ENCODE results near the gene SLC6A6. TPM values are rescaled to one million over a fixed set of nuclear protein-coding genes. Genes with fewer than 3 reads are reported as not detected.

SLC6A6 gene
- total and polyA plus RNA-seq, 4 donors: 0.92 to 7.2 (median 2.9) TPM

DNA sequence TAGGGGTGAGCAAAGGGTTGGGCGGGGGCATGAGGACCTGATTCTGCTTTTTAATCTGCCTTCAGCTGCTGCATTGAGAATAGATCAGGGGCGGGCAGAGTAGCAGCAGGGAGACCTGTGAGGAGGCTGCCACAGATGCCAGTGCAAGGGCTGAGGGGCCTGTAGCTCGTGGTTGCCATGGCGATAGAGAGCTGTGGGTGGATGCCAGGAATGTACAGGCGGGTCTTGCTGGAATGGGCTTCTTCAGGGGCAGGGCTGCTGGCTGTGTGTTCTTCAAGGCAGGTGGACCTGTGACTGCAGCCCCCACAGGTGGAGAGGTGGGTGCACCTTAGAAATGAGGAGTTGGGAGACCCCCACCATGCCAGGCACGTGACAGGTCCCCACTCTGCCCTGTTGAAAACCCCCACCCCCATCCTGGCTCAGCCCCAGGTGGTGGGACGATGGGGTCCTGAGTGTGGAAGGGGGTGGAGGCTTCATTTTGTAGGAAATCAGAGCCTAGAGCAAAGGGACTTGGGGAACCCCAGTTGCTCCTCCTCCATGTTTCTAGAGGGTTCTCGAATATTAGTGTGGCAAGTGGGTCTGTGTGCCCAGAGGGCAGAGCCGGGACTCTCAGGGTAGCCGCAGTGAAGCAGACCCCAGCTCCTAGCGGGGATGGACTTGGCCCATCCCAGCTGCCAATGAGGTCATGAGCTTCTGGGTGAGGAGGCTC is 38.3 kb downstream of the SLC6A6 start:
- 85% methylated on average over 11 of the region's 11 CpGs for WGBS
- Histone ChIP-seq H3K27ac (ENCODE audit: low read depth in 1 of 2, low read length in 2 of 2) (no peak overlapping the region), H3K9me3 (ENCODE audit: control insufficient read depth in 4 of 4, low read length in 3 of 4) (no peaks in the 10 kb centered on the region), H3K9ac (ENCODE audit: low read depth in 1 of 2, low read length in 2 of 2) (no peak overlapping the region), H3K36me3 (ENCODE audit: control insufficient read depth in 4 of 4, insufficient read depth in 3 of 4, low read depth in 1 of 4, low read length in 3 of 4) (no peaks in the 10 kb centered on the region), H3K27me3 (ENCODE audit: control insufficient read depth in 4 of 4, insufficient read depth in 4 of 4, low read length in 3 of 4) (no peaks in the 10 kb centered on the region), H3K4me1 (ENCODE audit: control insufficient read depth in 4 of 4, insufficient read depth in 4 of 4, low read length in 3 of 4) (peaks cover 1 to 10% (median 5%) of the 10 kb centered on the region in 4 donors), H3K4me3 (ENCODE audit: low read depth in 1 of 3, low read length in 3 of 3) (no peak overlapping the region)
- DNase-seq (ENCODE audit: low spot score): no peak
- TF ChIP-seq RXRA (IDR thresholded peaks at IDR 0.05) (no peak), RAD21 (IDR thresholded peaks at IDR 0.05) (no peak), HNF4G (IDR thresholded peaks at IDR 0.05) (no peak), HNF4A (conservative IDR thresholded peaks at IDR 0.05) (no peak), GABPA (IDR thresholded peaks at IDR 0.05 in 1 of 2, conservative IDR thresholded peaks at IDR 0.05 in 1 of 2) (no peak), TAF1 (conservative IDR thresholded peaks at IDR 0.05) (no peak), EGR1 (IDR thresholded peaks at IDR 0.05; ENCODE audit: low read depth in 2 of 2) (no peak), FOXA1 (IDR thresholded peaks at IDR 0.05) (no peak), ZBTB33 (IDR thresholded peaks at IDR 0.05) (no peak), NR2F2 (IDR thresholded peaks at IDR 0.05) (no peak), SP1 (IDR thresholded peaks at IDR 0.05) (no peak)
- TF ChIP-seq, protein P1, sequence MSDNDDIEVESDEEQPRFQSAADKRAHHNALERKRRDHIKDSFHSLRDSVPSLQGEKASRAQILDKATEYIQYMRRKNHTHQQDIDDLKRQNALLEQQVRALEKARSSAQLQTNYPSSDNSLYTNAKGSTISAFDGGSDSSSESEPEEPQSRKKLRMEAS (IDR thresholded peaks at IDR 0.05): no peak
- TF ChIP-seq, protein P2, sequence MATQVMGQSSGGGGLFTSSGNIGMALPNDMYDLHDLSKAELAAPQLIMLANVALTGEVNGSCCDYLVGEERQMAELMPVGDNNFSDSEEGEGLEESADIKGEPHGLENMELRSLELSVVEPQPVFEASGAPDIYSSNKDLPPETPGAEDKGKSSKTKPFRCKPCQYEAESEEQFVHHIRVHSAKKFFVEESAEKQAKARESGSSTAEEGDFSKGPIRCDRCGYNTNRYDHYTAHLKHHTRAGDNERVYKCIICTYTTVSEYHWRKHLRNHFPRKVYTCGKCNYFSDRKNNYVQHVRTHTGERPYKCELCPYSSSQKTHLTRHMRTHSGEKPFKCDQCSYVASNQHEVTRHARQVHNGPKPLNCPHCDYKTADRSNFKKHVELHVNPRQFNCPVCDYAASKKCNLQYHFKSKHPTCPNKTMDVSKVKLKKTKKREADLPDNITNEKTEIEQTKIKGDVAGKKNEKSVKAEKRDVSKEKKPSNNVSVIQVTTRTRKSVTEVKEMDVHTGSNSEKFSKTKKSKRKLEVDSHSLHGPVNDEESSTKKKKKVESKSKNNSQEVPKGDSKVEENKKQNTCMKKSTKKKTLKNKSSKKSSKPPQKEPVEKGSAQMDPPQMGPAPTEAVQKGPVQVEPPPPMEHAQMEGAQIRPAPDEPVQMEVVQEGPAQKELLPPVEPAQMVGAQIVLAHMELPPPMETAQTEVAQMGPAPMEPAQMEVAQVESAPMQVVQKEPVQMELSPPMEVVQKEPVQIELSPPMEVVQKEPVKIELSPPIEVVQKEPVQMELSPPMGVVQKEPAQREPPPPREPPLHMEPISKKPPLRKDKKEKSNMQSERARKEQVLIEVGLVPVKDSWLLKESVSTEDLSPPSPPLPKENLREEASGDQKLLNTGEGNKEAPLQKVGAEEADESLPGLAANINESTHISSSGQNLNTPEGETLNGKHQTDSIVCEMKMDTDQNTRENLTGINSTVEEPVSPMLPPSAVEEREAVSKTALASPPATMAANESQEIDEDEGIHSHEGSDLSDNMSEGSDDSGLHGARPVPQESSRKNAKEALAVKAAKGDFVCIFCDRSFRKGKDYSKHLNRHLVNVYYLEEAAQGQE (IDR thresholded peaks at IDR 0.05): no peak
- TF ChIP-seq, protein P3, sequence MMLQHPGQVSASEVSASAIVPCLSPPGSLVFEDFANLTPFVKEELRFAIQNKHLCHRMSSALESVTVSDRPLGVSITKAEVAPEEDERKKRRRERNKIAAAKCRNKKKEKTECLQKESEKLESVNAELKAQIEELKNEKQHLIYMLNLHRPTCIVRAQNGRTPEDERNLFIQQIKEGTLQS (IDR thresholded peaks at IDR 0.05): no peak

DNA sequence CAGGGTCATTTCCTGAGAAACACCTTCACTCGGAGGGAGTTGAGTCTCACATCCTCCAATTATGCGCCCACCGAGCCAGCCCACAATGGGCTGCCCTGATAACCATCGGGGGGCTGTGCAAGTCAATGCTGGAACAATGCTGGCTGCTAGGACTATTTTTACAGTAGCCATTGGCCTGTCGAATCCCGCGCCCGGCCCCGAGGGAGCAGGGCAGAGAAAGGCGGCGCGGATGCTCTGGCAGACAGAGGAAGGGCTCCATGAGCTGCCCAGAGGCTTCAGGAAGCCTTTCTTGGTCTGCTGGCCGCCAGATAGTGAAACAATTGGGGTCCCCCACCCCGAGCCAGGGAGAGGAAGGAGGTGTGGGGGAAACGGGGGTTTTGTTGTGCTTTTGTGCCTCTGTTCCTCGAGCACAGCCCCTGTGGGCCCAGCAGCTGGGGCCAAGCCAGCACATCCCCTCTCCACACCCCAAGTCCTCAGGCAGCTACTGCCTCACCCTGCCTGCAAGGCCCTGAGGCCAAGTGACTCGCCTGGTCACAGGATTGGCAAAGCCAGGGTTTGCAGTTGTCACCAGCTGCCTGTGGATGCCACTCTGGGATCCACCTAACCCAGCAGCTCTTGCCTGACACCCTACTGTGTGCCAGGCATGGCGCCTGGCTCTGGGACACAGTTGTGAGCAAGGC is 39.0 kb downstream of the SLC6A6 start:
- H3K9ac ChIP-seq (ENCODE audit: low read depth in 1 of 2, low read length in 2 of 2): no peak overlapping the region

More for the DNA sequence above, 39.0 kb downstream of the SLC6A6 start:
- Histone ChIP-seq H3K27me3 (ENCODE audit: control insufficient read depth in 4 of 4, insufficient read depth in 4 of 4, low read length in 3 of 4) (no peaks in the 10 kb centered on the region), H3K4me1 (ENCODE audit: control insufficient read depth in 4 of 4, insufficient read depth in 4 of 4, low read length in 3 of 4) (peaks cover 1 to 10% (median 5%) of the 10 kb centered on the region in 4 donors), H3K9me3 (ENCODE audit: control insufficient read depth in 4 of 4, low read length in 3 of 4) (no peaks in the 10 kb centered on the region), H3K27ac (ENCODE audit: low read depth in 1 of 2, low read length in 2 of 2) (no peak overlapping the region), H3K4me3 (ENCODE audit: low read depth in 1 of 3, low read length in 3 of 3) (no peak overlapping the region), H3K36me3 (ENCODE audit: control insufficient read depth in 4 of 4, insufficient read depth in 3 of 4, low read depth in 1 of 4, low read length in 3 of 4) (no peaks in the 10 kb centered on the region)
- no peak for DNase-seq (ENCODE audit: low spot score)
- WGBS: 82% methylated on average over 18 of the region's 18 CpGs
- TF ChIP-seq TAF1 (conservative IDR thresholded peaks at IDR 0.05) (no peak), HNF4A (conservative IDR thresholded peaks at IDR 0.05) (no peak), JUND (IDR thresholded peaks at IDR 0.05) (no peak)
- TF ChIP-seq, protein P4, sequence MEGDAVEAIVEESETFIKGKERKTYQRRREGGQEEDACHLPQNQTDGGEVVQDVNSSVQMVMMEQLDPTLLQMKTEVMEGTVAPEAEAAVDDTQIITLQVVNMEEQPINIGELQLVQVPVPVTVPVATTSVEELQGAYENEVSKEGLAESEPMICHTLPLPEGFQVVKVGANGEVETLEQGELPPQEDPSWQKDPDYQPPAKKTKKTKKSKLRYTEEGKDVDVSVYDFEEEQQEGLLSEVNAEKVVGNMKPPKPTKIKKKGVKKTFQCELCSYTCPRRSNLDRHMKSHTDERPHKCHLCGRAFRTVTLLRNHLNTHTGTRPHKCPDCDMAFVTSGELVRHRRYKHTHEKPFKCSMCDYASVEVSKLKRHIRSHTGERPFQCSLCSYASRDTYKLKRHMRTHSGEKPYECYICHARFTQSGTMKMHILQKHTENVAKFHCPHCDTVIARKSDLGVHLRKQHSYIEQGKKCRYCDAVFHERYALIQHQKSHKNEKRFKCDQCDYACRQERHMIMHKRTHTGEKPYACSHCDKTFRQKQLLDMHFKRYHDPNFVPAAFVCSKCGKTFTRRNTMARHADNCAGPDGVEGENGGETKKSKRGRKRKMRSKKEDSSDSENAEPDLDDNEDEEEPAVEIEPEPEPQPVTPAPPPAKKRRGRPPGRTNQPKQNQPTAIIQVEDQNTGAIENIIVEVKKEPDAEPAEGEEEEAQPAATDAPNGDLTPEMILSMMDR (IDR thresholded peaks at IDR 0.05; ENCODE audit: low read depth, low read length, missing input control): no peak

Data from liver (tissue), 9 donors.